NCI-H774 (cell line): ENCODE data around the gene ORAI3.

Experiments used
- DNase-seq: peaks from one replicate; lab custom pipeline; 2025; lab: John Stamatoyannopoulos, UW

ORAI3 gene

DNA sequence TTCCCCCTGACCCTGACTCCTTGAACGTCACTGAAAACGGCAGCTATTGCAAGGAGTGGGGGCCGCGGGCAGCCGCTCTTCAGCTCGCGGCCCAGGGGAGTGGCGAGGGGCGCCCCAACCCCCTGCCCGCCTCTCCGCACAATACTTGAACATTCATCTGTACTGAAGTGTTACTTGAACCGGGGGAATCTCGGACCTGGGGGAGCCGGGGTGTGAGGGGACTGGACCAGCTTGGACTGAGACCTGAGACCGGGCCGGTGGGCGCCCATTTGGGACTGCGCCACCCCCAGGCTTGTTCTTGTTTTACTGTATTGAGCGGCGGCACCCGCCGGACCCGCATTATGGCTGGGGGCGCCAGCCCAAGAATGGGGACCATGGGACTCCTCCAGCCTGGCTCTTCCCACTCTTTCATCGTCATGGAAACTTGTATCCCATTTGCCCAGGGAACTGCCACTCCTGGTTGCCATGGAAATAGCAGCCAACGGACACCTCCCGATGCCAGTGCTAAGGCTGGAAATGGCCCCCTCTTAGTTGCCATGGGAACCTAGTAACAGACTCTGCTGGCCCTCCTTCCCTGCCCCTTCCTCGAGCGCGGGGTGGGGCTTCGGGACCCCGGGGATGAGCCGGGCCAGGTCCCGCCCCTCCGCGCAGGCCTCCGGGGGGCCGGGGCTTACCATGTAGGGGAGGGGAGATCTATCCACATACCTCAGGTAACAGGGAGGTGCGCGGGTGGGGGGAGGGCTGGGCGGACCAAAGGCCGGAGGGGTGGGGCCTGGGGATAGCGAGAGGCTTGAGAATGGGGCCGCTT, 805 bp upstream of the ORAI3 start:
- peak; percentile 49 for DNase-seq

DNA sequence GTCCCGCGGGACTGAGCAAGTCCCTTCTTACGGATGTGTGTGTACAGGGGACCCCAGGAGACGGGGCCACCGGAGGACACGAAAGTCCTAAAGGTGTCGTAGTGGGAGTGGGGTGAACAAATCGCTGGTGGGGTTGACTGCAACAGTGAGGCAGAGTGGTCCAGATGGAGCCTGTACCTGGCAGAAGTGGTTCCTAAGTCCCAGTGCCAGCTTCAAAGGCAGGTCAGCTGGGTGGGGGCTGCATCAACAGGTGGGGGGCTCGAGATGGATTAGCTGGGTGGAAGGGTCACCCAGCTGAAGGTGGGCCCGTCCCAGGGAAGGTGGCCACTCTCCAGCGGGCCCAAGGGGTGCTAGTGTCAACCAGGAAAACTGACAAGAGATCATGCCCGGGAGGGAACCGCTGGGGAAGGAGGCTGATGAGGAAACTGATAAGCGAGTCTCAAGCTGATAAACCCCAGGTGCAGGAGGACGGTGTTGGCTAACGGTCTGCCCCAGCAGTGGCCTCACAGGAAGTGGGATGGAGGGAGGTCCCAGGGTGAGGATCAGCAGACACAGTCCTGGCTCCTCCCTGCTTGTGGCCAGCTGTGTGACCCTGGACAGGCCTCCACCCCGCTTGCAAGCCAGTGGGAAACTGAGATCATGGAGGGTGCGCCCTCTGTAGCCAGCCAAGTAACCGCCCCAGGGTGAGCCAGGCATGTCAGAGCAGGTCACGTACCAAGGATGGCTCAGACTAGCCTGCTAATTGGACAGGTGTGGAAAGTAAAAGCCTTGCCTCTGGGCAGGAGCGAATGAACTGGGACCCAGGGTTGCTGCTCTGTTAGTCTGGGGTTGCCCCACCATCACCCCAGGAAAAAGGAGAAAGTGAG, 1.0 kb downstream of the ORAI3 start:
- no peak for DNase-seq

DNA sequence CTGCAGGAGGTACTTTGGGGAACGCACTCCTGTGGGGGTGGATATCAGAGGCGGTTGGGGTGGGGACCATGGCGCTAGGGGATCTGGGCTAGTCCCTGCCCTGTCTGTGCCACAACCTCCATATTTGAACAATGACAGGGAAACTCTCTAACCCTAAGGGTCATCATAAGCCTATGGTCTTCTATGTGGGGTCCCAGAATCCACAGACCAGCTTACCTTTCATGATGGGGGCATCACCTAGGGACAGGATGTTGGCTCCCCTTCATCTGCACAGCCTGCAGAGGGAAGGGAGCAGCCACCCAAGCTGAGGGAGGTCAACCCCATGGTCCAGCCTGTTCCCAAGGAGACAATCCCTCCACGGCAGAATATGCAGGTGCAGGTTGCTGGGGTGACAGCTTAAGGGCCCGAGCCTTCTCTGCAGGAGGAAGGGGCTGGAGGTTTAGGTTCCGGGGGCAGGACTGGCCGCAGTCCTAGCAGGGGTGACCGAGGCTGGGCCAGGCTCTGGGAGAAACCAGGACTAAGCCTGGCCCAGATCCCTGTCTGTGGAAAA, 1.7 kb downstream of the ORAI3 start:
- DNase-seq, result no peak

DNA sequence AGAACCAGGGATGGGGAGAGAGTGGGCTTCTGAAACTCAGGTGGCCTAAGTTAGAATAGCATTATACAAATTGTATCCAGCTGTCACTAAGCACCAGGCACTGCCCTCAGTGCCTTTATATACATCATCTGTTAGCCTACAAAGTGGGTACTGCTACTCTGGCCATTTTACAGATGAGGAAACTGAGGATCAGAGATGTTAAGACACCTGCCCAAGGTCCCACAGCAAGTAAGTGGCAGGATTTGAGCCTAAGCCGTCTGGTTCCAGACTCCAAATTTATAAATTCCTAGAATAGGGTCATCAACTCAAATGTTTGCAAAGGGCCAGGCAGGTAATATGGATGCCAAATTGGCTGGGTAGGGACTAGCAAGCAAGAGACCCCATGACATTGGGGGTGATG, 2.3 kb downstream of the ORAI3 start:
- DNase-seq, result no peak

DNA sequence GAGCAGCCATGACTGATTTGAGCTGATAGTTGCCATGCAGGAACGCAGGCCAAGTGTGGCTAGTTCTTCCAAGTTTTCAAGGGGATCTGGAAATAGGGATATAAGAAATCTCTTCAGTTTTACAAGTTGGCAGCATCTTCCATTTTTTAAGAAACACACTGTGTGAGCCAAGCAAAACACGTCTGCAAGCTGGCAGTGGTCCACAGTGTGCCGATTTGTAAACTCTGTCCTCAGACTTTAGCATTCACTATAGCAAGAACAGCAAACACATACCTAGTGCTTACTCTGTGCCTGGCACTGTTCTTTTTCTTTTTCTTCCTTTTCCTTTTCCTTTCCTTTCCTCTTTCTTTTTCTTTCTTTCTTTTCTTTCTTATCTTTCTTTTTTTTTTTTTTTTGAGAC, 2.9 kb downstream of the ORAI3 start:
- DNase-seq, result no peak

DNA sequence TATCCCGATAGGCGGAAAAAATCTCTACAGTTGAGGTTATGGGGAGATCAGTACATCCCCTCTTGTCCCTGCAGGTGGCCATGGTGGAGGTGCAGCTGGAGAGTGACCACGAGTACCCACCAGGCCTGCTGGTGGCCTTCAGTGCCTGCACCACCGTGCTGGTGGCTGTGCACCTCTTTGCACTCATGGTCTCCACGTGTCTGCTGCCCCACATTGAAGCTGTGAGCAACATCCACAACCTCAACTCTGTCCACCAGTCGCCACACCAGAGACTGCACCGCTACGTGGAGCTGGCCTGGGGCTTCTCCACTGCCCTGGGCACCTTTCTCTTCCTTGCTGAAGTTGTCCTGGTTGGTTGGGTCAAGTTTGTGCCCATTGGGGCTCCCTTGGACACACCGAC, 4.2 kb downstream of the ORAI3 start:
- DNase-seq, result no peak

DNA sequence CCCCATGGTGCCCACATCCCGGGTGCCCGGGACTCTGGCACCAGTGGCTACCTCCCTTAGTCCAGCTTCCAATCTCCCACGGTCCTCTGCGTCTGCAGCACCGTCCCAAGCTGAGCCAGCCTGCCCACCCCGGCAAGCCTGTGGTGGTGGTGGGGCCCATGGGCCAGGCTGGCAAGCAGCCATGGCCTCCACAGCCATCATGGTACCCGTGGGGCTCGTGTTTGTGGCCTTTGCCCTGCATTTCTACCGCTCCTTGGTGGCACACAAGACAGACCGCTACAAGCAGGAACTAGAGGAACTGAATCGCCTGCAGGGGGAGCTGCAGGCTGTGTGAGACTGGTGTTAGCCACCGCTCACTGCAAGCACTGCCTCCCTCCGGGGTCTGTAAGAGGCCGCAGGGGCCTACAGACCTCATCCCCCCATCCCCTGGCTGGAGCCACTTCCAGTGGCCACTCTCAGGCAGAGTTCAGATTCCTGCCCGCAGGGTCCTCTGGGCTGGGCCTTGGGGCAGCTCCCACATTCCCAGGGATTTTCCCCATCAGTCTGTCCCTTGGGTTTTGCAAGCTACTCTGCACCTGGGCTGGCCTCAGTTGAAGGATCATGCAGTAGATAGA, 4.8 kb downstream of the ORAI3 start:
- DNase-seq, result peak; percentile 48

DNA sequence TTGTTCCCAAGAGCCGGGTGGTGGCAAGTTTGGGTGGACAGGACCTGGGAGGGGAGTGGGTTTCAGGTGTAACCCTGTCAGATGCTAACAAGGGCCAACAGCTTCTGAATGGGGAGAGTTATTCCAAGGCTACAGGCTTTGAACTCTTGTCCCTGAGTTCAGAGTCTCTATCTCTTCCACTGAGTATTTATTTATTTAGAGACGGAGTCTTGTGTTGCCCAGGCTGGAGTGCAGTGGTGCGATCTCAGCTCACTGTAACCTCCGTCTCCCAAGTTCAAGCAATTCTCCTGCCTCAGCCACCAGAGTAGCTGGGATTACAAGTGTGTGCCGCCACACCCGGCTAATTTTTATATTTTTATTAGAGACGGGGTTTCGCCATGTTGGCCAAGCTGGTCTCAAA, 6.1 kb downstream of the ORAI3 start:
- DNase-seq, result no peak

DNA sequence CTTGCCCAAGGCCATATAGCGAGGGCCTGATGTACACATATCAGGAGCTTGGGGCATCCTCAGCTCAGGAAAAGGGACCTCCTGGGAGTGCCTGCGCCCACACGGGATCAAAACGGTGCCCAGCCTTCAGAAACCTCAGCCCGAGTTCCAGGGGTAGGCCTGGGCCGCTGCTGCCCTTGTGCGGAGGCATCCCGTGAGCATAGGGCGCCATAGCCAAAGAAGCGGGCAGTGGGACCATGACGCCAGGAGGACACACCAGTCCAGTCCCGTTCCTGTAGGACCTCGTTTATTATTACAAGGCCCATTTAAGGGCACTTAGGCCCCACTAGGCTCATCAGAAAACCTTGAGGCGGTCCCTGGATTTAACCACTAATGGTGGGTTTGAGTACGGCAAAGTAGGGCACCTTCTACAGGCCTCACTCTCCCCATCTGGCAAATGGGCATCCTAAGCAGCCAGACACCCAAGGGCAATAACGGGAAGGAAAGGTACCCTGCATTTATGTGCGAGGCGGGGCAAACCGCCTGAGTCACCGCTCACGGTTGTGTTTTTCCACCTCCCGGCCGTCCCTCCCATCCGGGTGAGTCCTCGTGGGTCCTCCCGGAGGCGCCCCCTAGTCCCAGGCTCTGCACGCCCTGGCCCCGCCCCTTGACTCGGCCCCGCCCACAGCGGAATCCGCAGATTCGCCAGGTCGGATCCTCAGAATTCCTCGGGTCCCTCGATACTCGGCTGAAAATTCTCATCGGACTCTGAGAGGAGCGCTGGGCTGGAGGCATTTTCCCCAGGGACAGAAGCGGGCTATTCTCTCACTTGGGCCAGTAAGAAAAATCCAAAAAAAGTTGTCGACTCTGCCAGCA, 8.0 kb downstream of the ORAI3 start:
- DNase-seq, result peak; percentile 52

DNA sequence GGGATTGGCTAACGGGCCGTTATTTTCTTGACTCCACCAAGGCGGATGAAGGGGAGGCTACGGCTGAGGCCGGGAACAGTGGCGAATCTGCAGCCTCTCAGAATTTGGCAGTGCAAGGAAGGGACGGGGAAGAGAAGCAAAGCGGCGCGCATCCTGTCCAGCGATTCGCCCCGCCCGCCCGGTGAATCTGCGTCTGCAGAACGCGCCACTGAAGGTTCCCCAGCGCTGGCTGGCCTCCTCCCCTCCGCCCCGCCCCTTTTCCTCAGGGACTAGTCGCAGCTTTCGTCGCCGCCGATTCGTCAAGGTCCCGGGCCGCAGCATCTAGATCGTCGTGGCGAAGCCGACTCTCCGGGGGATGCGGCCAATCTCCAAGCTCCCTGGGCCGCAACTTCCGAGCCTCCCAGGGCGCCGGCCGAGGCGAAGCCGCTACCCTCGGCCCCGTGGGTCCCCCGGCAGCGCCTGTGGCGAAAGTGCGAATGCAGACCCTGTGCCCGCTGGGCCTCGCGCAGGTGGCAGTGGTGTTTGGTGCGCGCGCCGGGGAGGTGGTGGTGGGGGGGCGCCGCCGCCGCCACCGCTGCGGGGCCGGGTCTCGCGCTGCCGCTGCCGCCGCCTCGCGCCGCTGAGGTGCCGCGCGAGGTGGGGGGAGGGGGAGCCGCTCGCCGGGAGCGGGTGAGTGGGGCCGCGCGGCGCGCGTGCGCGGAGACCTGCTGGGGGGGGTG, 8.7 kb downstream of the ORAI3 start, which contains the start of gene SETD1A:
Gene SETD1A (plus strand): TSS at position 299 of the 719 bp plus-strand sequence. CDS start 978 bp downstream, outside the sequence.
- peak; percentile 92 for DNase-seq

DNA sequence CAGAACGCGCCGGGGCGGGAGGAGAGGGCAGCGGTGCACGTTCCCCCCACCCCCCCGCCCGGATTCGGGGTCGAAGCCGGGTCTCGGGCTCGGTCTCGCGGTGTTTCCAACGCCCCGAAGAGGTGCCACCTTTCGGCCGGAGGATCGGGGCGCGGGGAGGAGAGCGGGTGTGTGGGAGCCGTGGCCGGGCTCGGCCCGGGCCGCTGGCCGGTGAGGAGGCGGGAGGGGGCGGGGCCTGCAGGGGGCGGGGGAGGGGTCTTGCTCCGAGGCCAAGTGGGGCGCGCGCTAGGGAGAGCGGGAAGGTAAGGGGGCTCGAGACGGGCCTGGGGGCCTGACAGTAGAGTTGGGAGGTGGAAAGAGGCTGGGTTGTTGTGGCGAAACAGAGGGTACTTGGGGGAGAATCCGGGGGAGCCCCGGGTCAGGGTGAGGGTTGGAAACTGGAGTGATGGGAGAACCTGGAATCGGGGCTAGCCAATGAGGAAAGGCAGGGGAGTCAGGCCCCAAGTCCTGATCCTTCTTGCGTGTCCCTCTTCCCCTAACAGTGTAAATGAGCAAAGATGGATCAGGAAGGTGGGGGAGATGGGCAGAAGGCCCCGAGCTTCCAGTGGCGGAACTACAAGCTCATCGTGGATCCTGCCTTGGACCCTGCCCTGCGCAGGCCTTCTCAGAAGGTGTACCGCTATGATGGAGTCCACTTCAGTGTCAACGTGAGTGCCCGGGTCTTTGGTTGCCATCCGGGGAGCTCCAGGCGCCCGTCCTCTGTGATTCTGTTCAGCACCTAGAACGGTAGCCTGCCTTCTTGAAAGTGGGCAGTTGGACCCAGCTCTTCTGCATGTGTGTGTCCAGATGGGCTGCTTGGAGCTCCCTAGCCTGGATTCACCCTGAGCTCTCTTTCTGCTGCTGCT, 9.6 kb downstream of the ORAI3 start:
- peak; percentile 44 for DNase-seq

DNA sequence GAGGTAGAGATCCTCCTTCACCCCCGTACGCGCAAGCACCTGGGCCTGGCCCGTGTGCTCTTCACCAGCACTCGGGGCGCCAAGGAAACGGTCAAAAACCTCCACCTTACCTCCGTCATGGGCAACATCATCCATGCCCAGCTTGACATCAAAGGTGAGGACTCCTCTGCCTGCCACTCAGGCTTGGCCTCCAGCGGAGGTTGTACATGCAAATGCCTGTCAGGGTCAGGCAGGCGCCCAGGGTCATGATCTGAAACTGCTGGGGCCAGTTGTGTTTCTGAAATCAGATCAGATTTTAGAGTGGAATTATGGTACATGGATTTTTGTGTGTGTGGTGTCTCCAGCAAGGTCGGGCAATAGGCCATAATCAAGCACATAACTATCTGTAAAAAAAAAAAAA, 12.5 kb downstream of the ORAI3 start:
- DNase-seq, result no peak

DNA sequence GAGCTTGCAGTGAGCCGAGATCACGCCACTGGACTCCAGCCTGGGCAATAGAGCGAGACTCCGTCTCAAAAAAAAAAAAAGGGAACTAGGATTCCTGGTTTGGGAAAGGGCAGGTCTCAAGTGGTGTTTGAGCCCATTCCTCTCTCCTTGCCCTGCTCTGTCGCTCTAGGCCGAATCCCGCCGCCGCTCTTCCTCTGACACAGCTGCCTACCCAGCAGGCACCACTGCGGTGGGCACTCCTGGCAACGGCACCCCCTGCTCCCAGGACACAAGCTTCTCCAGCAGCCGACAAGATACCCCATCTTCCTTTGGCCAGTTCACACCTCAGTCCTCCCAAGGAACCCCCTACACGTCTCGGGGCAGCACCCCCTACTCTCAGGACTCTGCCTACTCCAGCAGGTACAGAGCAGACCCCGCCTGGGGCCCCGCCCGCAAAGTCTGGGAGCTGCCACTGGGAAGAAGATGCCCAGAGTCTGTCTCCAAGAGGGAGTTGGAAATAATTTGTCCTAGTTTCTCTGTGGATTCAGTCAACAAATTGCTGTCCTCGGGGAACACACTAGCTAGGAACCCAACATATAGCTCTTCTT, 15.2 kb downstream of the ORAI3 start:
- no peak for DNase-seq

DNA sequence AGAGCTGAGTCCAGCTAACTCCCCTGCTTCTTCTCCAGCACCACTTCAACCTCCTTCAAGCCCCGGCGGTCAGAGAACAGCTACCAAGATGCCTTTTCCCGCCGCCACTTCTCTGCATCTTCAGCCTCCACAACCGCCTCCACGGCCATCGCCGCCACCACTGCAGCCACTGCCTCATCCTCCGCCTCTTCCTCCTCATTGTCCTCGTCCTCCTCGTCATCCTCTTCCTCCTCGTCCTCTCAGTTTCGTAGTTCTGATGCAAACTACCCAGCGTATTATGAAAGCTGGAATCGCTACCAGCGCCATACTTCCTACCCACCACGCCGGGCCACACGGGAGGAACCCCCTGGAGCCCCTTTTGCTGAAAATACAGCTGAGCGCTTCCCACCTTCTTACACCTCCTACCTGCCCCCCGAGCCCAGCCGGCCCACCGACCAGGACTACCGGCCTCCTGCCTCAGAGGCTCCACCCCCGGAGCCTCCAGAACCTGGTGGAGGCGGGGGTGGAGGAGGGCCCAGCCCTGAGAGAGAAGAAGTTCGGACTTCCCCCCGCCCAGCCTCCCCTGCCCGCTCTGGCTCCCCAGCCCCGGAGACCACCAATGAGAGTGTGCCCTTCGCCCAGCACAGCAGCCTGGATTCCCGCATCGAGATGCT, 15.8 kb downstream of the ORAI3 start:
- DNase-seq, result no peak

DNA sequence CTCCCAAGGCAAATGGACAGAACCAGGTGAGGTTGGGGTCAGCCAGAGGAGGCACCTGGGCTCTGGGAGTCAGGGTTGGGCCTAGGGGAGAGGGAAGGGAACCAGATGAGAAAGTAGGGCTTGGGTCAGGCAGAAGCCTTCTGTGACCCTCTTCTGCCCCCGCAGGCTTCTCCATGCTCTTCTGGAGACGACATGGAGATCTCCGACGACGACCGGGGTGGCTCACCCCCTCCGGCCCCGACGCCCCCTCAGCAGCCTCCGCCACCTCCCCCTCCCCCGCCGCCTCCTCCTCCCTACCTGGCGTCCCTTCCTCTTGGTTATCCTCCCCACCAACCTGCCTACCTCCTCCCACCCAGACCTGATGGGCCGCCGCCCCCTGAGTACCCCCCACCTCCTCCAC, 16.6 kb downstream of the ORAI3 start:
- DNase-seq, result no peak

DNA sequence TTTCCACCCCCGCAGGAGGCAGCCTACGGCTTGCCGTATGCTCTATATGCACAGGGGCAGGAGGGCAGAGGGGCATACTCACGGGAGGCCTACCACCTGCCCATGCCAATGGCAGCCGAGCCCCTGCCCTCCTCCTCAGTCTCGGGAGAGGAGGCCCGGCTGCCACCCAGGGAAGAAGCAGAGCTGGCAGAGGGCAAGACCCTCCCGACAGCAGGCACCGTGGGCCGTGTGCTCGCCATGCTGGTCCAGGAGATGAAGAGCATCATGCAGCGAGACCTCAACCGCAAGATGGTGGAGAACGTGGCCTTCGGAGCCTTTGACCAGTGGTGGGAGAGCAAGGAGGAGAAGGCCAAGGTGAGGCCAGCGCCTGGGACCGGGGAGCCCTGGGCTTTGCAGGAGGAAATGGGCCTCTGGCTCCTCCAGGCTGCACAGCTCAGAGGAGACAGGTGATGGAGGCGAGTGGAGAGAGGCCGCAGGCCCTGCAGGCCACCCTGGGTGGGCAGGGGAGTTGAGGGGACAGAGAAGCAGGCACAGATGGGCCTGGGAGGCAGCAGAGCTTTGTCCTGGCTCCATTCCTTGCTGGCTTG, 17.3 kb downstream of the ORAI3 start:
- DNase-seq, result no peak

DNA sequence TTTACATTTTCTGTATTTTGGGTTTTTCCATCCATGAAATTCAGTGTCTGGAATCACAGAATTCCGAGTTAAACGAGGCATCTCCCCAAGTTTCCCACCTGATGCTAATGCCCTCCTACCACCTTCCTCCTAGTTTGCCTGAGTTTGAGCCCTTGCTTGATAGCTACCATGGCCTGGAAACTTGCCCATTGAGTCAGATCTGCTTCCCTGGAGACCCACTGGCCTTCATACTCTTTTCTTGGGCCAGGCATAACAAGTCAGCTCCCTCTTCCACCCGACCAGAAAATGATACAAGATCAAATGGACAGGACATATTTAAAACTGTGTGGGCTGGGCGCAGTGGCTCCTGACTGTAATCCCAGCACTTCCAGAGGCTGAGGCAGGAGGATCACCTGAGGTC, 18.9 kb downstream of the ORAI3 start:
- no peak for DNase-seq

DNA sequence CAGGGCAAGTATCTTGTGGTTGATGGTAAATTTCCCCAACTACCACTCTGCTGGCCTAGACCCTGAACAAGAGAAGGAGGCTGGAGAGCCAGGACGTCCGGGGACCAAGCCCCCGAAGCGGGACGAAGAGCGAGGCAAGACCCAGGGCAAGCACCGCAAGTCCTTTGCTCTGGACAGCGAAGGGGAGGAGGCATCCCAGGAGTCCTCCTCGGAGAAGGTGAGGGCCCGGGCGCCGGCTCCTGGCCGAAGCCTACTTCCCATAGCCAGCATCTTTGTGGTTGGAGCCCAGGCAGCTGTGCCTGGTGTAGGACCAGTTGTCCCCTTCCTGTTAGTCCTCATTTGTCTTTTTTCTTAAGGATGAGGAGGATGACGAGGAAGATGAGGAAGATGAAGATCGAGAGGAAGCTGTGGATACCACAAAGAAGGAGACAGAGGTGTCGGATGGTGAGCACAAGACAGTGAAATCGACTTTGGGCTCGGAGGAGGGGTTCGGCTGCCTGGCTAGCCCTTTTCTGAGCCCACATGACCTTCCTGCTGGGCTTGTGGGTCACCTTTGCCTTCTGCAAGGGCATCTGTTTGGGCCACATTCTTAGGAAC, 20.5 kb downstream of the ORAI3 start:
- no peak for DNase-seq
